Transverse colon (tissue), 4 donors: ENCODE measurements around the gene TUBB2A. TPM values are rescaled to one million over a fixed set of nuclear protein-coding genes. Genes with fewer than 3 reads are reported as not detected.

Source experiments
- DNase-seq: peaks from one replicate; pipeline ENCODE4 v3.0.0-alpha.2; 2019
- H3K27ac ChIP-seq, 4 donors: fragments of 200-600 bp; sonication (generic); 2 replicates each; pipeline ENCODE4 v1.5.1; 2016 to 2018; ENCODE audit warnings: inconsistent platforms in 4 of 4
- H3K27me3 ChIP-seq: fragments of 200-600 bp; sonication (generic); 2 replicates; pipeline ENCODE4 v1.5.1; 2017; ENCODE audit warnings: inconsistent platforms
- H3K36me3 ChIP-seq, 4 donors: fragments of 200-600 bp; sonication (generic); 2 replicates each; pipeline ENCODE4 v1.5.1; 2017 to 2019; ENCODE audit warnings: inconsistent platforms in 4 of 4
- H3K4me1 ChIP-seq, 4 donors: fragments of 200-600 bp; sonication (generic); 2 replicates each; pipeline ENCODE4 v1.5.1; 2017 to 2020; ENCODE audit warnings: inconsistent platforms in 4 of 4
- H3K4me3 ChIP-seq, 4 donors: fragments of 200-600 bp; sonication (generic); 1 replicate in 1 of 4; 2 replicates in 3 of 4; pipeline versions ENCODE4 v1.5.1 to v1.6.1; 2017 to 2019; ENCODE audit warnings: inconsistent platforms in 4 of 4
- H3K9me3 ChIP-seq, 2 donors: fragments of 200-600 bp; sonication (generic); 2 replicates each; pipeline ENCODE4 v1.5.1; 2017 to 2019; ENCODE audit warnings: inconsistent platforms in 2 of 2
- CTCF ChIP-seq, 5 experiments: fragments of 200-600 bp in 3 of 5; fragments of 450-650 bp in 2 of 5; sonication (generic) in 3 of 5; IDR thresholded peaks; 1 replicate in 2 of 5; 2 replicates in 3 of 5; pipeline ENCODE4 v1.5.1; 2016 to 2017; ENCODE audit warnings: antibody characterized with exemption in 5 of 5, inconsistent platforms in 3 of 5, mild to moderate bottlenecking in 2 of 5, moderate library complexity in 1 of 5
- EP300 ChIP-seq: sonication (generic); formaldehyde crosslinking; IDR thresholded peaks from one replicate; pipeline ENCODE4 v1.6.1; 2017; ENCODE audit warnings: antibody characterized with exemption, low read depth
- POLR2A ChIP-seq: fragments of 450-650 bp; IDR thresholded peaks from one replicate; pipeline ENCODE4 v1.6.1; 2016; ENCODE audit warnings: antibody characterized with exemption, mild to moderate bottlenecking, moderate library complexity
- POLR2AphosphoS5 ChIP-seq, 3 donors: sonication (generic); formaldehyde crosslinking; IDR thresholded peaks; one replicate each; pipeline ENCODE4 v1.6.1; 2016; ENCODE audit warnings: antibody characterized with exemption in 3 of 3
- WGBS, 2 donors: methylation state at CpG; one replicate each; pipeline ENCODE4 v1.1.5; 2018; ENCODE audit warnings: low coverage in 1 of 2; 5-methylcytosine and 5-hydroxymethylcytosine counted together
- in situ Hi-C, 4 donors: fragments of 200-750 bp; cut with MboI; loops; one replicate each; pipeline versions ENCODE4 v1.15.0 to v1.15.1; 2017; ENCODE audit warnings: low sequenced_read_pairs in 3 of 4, low pct_ligation_motif_present in 1 of 4, low pct_unique_long_range_greater_than_20kb in 1 of 4
- intact Hi-C: fragments of 100-400 bp; cut with DNase I; formaldehyde crosslinking; loops from one replicate; pipeline ENCODE4 v1.15.1; 2023; ENCODE audit warnings: low total_unique reads
- total RNA-seq, 4 donors: library from RNA; depleted of rRNA; stranded (reverse); fragments of >200 nt; gene quantifications; one replicate each; pipeline ENCODE4 v1.1.0, GENCODE V29; 2016

Gene TUBB2A
- total RNA-seq, 4 donors from 2014 or later = 15.4 to 41.0 (median 29.4) TPM

- no peak overlapping the region for H3K27ac ChIP-seq
These were observed 20.1 kb downstream of the TUBB2A start for GRCh38 chr6:3137057-3137777.

GRCh38 chr6:3136292-3137011 is 20.9 kb downstream of the TUBB2A start:
- H3K36me3 ChIP-seq = peaks cover 0 to 11% (median 4%) of the 10 kb centered on the region in 4 donors
- intact Hi-C loops (no loop called here), in situ Hi-C loops (loop anchor here in 1 of 4 donors (25.0 kb wide), 1 partner anchor 601 kb away; no protein-coding TSS in a partner anchor)
- 74% methylated on average over 4 to 8 of the region's 8 CpGs for WGBS, 2 donors
- H3K4me3 ChIP-seq = no peak overlapping the region
- H3K27me3 ChIP-seq = no peaks in the 10 kb centered on the region
- DNase-seq = no peak
- TF ChIP-seq CTCF (IDR thresholded peaks at IDR 0.05) (no peak), EP300 (no peak), POLR2AphosphoS5 (IDR thresholded peaks at IDR 0.05) (no peak), POLR2A (no peak)
- no peaks in the 10 kb centered on the region for H3K9me3 ChIP-seq
- H3K27ac ChIP-seq = peak overlapping the region in 2 of 4 donors; percentile 24 to 61
- peaks cover 4 to 26% (median 16%) of the 10 kb centered on the region in 4 donors for H3K4me1 ChIP-seq

More at GRCh38 chr6:3137057-3137777, 20.1 kb downstream of the TUBB2A start:
- no peaks in the 10 kb centered on the region for H3K9me3 ChIP-seq
- no peaks in the 10 kb centered on the region for H3K27me3 ChIP-seq
- DNase-seq = no peak
- peaks cover 0 to 11% (median 4%) of the 10 kb centered on the region in 4 donors for H3K36me3 ChIP-seq
- TF ChIP-seq EP300 = no peak
- TF ChIP-seq POLR2A = no peak
- TF ChIP-seq POLR2AphosphoS5 (IDR thresholded peaks at IDR 0.05) = no peak
- H3K4me3 ChIP-seq = no peak overlapping the region
- H3K4me1 ChIP-seq = peaks cover 4 to 26% (median 16%) of the 10 kb centered on the region in 4 donors
- in situ Hi-C loops = loop anchor here in 1 of 4 donors (25.0 kb wide), 1 partner anchor 600 kb away; no protein-coding TSS in a partner anchor
- WGBS, 2 donors = 87 to 93% methylated on average over 9 to 12 of the region's 12 CpGs
- intact Hi-C loops = no loop called here

GRCh38 chr6:3135668-3136291 is 21.6 kb downstream of the TUBB2A start:
- Histone ChIP-seq H3K9me3 (no peaks in the 10 kb centered on the region), H3K27me3 (no peaks in the 10 kb centered on the region), H3K4me3 (no peak overlapping the region), H3K36me3 (peaks cover 0 to 4% (median under 1%) of the 10 kb centered on the region in 4 donors), H3K4me1 (peaks cover 4 to 26% (median 16%) of the 10 kb centered on the region in 4 donors), H3K27ac (peak overlapping the region; percentile 3 to 61 (median 32))
- 47 to 65% methylated on average over 10 to 13 of the region's 13 CpGs for WGBS, 2 donors
- intact Hi-C loops (no loop called here), in situ Hi-C loops (loop anchor here in 1 of 4 donors (25.0 kb wide), 1 partner anchor 602 kb away; no protein-coding TSS in a partner anchor)
- TF ChIP-seq POLR2AphosphoS5 (IDR thresholded peaks at IDR 0.05) = no peak
- TF ChIP-seq CTCF (IDR thresholded peaks at IDR 0.05) = no peak
- no peak for TF ChIP-seq EP300
- no peak for TF ChIP-seq POLR2A
- no peak for DNase-seq

- no peak for TF ChIP-seq POLR2AphosphoS5 (IDR thresholded peaks at IDR 0.05)
- no peak for TF ChIP-seq CTCF (IDR thresholded peaks at IDR 0.05)
- TF ChIP-seq EP300 = no peak
- no peak for TF ChIP-seq POLR2A
- intact Hi-C loops (no loop called here), in situ Hi-C loops (loop anchor here in 1 of 4 donors (25.0 kb wide), 1 partner anchor 604 kb away; no protein-coding TSS in a partner anchor)
- H3K4me3 ChIP-seq = no peak overlapping the region
- H3K9me3 ChIP-seq = no peaks in the 10 kb centered on the region
- H3K27ac ChIP-seq = no peak overlapping the region
- no peaks in the 10 kb centered on the region for H3K36me3 ChIP-seq
- peaks cover 0 to 11% (median 8%) of the 10 kb centered on the region in 4 donors for H3K4me1 ChIP-seq
- 86 to 94% methylated on average over 6 to 9 of the region's 9 CpGs for WGBS, 2 donors
- no peak for DNase-seq
- no peaks in the 10 kb centered on the region for H3K27me3 ChIP-seq
These were observed 23.8 kb downstream of the TUBB2A start for GRCh38 chr6:3133515-3133914.
